ENCODE data around the gene SHMT2.

GRCh38 chr12:57203201-57203600 lies 26.3 kb upstream of the SHMT2 start:
- TF ChIP-seq CTCF (conservative IDR thresholded peaks at IDR 0.05; ENCODE audit: low read depth, low read length) (no peak), EZH2 (IDR thresholded peaks at IDR 0.05; ENCODE audit: borderline replicate concordance, low read depth, low read length, poor library complexity, severe bottlenecking) (no peak)

All from A673 (cell line).